ENCODE measurements around the gene PCDHB4.
"Not testable (repeated sequence)": the region's sequence is repeated elsewhere in the genome, so short reads cannot be mapped to it uniquely, and the experiment has no call there.

Gene PCDHB4

GRCh38 chr5:141150224-141150992, 28.8 kb downstream of the PCDHB4 start:
- DNase-seq (ENCODE audit: low read depth) = no peak

DNA sequence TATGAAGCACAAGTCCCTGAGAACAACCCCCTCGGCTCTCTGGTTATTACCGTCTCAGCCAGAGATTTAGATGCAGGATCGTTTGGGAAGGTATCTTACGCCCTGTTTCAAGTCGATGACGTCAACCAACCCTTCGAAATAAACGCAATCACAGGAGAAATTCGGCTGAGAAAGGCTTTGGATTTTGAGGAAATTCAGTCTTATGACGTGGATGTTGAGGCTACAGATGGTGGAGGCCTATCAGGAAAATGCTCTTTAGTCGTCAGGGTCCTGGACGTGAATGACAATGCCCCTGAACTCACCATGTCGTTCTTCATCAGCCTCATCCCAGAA, 29.3 kb downstream of the PCDHB4 start:
- DNase-seq (ENCODE audit: low read depth) = no peak

GRCh38 chr5:141151632-141152031, 30.0 kb downstream of the PCDHB4 start:
- DNase-seq (ENCODE audit: low read depth) = not testable (repeated sequence)

GRCh38 chr5:141152096-141152495, 30.5 kb downstream of the PCDHB4 start:
- DNase-seq (ENCODE audit: low read depth) = not testable (repeated sequence)

GRCh38 chr5:141155540-141156374, 34.1 kb downstream of the PCDHB4 start:
- no peak for DNase-seq (ENCODE audit: low read depth)

DNA sequence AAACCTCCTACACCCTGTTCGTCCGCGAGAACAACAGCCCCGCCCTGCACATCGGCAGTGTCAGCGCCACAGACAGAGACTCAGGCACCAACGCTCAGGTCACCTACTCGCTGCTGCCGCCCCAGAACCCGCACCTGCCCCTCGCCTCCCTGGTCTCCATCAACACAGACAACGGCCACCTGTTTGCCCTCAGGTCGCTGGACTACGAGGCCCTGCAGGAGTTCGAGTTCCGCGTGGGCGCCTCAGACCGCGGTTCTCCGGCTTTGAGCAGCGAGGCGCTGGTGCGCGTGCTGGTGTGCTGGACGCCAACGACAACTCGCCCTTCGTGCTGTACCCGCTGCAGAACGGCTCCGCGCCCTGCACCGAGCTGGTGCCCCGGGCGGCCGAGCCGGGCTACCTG, 35.7 kb downstream of the PCDHB4 start:
- not testable (repeated sequence) for DNase-seq (ENCODE audit: low read depth)

- not testable (repeated sequence) for DNase-seq (ENCODE audit: low read depth)
These were observed 36.3 kb downstream of the PCDHB4 start for GRCh38 chr5:141157901-141158300.

DNA sequence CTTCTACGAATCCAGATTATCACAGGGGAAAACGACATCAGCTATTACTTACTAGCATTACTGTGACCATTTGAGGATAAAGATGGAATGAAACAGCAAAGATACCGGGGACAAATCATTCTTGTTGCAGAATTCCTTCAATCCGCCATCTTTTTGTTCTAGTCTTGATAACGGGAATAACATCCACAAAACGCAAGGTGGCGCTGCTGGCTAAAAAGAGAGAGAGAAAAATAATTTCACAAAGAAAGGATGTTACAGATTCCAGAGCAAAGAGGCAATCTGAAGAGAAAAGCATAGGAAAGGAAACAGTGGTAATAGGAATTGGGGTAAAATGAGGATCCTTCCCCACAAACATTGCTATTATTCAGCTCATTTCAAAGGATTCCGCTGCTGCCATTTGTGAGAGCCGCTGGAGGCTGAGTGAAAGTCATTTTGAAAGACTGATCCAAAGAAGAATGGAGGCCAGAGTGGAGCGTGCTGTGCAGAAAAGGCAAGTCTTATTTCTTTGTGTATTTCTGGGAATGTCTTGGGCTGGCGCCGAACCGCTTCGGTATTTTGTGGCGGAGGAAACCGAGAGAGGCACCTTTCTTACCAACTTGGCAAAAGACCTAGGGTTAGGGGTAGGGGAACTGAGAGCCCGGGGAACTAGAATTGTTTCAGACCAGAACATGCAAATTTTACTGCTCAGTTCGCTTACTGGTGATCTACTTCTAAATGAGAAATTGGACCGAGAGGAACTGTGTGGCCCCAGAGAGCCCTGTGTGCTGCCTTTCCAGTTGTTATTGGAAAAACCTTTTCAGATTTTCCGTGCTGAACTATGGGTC, 51.0 kb downstream of the PCDHB4 start, which contains the start of gene PCDHB7:
Gene PCDHB7, plus strand, starts transcription at position 264 of the 824 bp plus-strand sequence. Its CDS starts 192 bp downstream, at position 456.
- DNase-seq (ENCODE audit: low read depth) = no peak

GRCh38 chr5:141174291-141175104, 52.9 kb downstream of the PCDHB4 start:
- not testable (repeated sequence) for DNase-seq (ENCODE audit: low read depth)
